Subcutaneous adipose tissue (tissue), 4 donors: Measurements from ENCODE around the gene CTIF. TPM values are rescaled to one million over a fixed set of nuclear protein-coding genes. Genes with fewer than 3 reads are reported as not detected.

ENCODE experiments used
- CTCF ChIP-seq: fragments of 450-650 bp; IDR thresholded peaks from one replicate; pipeline ENCODE4 v1.5.1; 2016; ENCODE audit warnings: low read depth, mild to moderate bottlenecking, control low read depth, antibody characterized with exemption, moderate library complexity
- total RNA-seq, 4 donors: library from RNA; depleted of rRNA; stranded (reverse); fragments of >200 nt; gene quantifications; one replicate each; pipeline ENCODE4 v1.1.0, GENCODE V29; 2016

The CTIF gene
- total RNA-seq, 4 donors from 2014 or later, result 41.0 to 195 (median 78.3) TPM

GRCh38 chr18:48776641-48777025, 237.8 kb downstream of the CTIF start:
- no peak for TF ChIP-seq CTCF

GRCh38 chr18:48777026-48777743, 238.4 kb downstream of the CTIF start:
- TF ChIP-seq CTCF, result no peak

GRCh38 chr18:48777744-48778116, 238.9 kb downstream of the CTIF start:
- no peak for TF ChIP-seq CTCF

GRCh38 chr18:48778344-48779011, 239.6 kb downstream of the CTIF start:
- no peak for TF ChIP-seq CTCF

- no peak for TF ChIP-seq CTCF
Measured at GRCh38 chr18:48779462-48779861, 240.6 kb downstream of the CTIF start.

DNA sequence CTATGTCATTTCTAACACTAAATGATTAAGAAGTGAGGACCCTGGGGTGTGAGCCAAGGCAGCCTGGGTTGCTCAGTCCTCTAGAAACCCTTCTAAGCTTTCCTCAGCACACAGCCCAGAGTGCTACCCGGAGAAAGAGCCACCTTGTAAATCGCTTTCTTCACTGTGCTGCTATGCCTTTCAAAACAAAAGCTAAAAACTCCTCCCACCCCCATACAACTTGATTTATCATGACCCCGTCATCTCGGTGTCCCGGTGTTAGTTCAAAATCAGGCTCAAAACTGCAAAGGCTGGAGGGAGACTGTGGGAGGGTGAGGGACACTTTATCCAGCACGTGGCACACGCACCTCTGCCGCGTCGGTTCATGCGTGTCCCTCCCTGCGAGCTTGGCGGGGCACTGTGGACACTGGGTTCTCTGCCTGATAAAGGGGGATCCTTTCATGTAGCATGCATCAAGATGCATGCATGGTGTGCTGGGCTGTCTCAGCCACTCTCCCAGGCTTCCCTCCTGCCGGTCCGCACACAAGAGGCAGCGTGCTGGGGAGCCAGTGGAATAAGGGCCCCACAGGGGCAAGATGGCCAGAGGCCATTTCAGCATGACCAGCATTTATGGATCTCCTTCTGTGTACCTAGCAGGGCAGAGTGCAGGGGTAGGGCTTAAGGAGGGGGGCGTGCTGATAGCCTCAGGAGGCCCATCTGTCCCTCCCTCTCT, 241.5 kb downstream of the CTIF start:
- no peak for TF ChIP-seq CTCF

DNA sequence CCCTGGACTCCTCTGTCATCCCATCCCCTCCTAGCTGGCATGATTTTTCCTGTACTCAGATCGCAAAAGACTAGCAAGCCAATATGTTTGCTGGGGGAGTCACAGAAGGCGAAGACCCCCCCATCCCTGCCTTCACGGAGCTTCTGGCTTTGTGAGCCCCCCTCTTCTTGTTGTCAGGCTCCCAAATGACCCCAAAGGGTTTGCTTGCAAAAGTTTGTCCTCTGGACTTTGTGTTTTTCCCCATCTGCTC, 242.0 kb downstream of the CTIF start:
- no peak for TF ChIP-seq CTCF
